Measurements from ENCODE around the gene N4BP2. TPM values are rescaled to one million over a fixed set of nuclear protein-coding genes. Genes with fewer than 3 reads are reported as not detected.

The N4BP2 gene
- polyA plus RNA-seq, 1 of the 3 experiments (the other 2 are of a cell fraction) = 1.2 TPM

DNA sequence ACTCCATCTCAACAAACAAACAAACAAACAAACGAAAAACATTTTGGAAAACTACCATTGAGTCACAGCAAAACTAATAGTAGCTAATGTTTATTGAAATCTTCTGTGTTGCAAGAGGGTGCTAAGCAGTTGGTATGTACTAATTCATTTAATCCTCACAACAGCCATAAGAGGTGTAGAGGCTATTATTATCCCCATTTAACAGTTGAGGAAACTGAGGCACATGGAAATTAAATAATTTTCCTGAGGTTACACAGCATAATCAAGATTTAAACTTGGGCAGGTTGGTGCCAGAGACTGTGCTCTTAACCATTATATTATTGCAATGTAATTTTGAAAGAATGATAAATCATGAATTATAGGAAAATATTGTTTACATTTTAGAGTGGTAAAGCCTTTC lies 122.7 kb downstream of the N4BP2 start:
- Histone ChIP-seq H3K9ac (no peak overlapping the region), H3K36me3 (replicated peaks in 1 of 2; ENCODE audit: control insufficient read depth in 1 of 2, insufficient read depth in 2 of 2, low read length in 1 of 2) (no peaks in the 10 kb centered on the region), H2AFZ (ENCODE audit: low read depth) (no peak overlapping the region), H3K9me2 (no peaks in the 10 kb centered on the region), H4K20me1 (ENCODE audit: insufficient read depth) (no peaks in the 10 kb centered on the region), H3K9me3 (no peaks in the 10 kb centered on the region), H3K4me2 (no peak overlapping the region), H3K79me2 (ENCODE audit: insufficient read depth) (no peaks in the 10 kb centered on the region), H3K27ac (ENCODE audit: low read depth in 2 of 2, low read length in 1 of 2) (no peak overlapping the region), H3K27me3 (ENCODE audit: insufficient read depth) (no peaks in the 10 kb centered on the region), H3K4me1 (ENCODE audit: control insufficient read depth in 1 of 2, insufficient read depth in 2 of 2, low read depth in 1 of 2, low read length in 1 of 2) (peaks cover 0 to 17% of the 10 kb centered on the region in 2 experiments; a peak in 2 of 4 replicates), H3K4me3 (ENCODE audit: low read depth in 2 of 2, low read length in 1 of 2) (no peak overlapping the region), H3F3A (replicated peaks; ENCODE audit: insufficient read depth) (no peaks in the 10 kb centered on the region)
- CTCF ChIA-PET = no interaction called here
- POLR2A ChIA-PET = no interaction called here
- 86% methylated on average over 1 of the region's 1 CpG for WGBS (ENCODE audit: low lambda C conversion rate)
- no peak for DNase-seq
- TF ChIP-seq SIN3A (IDR thresholded peaks at IDR 0.05; ENCODE audit: borderline replicate concordance, low read depth, low read length) (no peak), TAF1 (IDR thresholded peaks at IDR 0.05; ENCODE audit: borderline replicate concordance, low read depth, low read length) (no peak)

- TF ChIP-seq RXRA (IDR thresholded peaks at IDR 0.05; ENCODE audit: borderline replicate concordance, low read depth) (no peak), TCF12 (IDR thresholded peaks at IDR 0.05) (peak; percentile 83), TEAD4 (IDR thresholded peaks at IDR 0.05; ENCODE audit: borderline replicate concordance, insufficient read depth) (peak; percentile 18; the same call in 1 of the 2 replicates), RFX5 (IDR thresholded peaks at IDR 0.05; ENCODE audit: low read length) (no peak), EP300 (IDR thresholded peaks at IDR 0.05; ENCODE audit: borderline replicate concordance in 1 of 2, low read depth in 1 of 2, low read length in 1 of 2) (peak in 1 of 2 experiments; percentile 58; a peak in 1 of 4 replicates), JUND (IDR thresholded peaks at IDR 0.05) (peak; percentile 33; the same call in 1 of the 2 replicates), PBX3 (IDR thresholded peaks at IDR 0.05) (peak; percentile 76), NFIC (IDR thresholded peaks at IDR 0.05; ENCODE audit: borderline replicate concordance) (peak; percentile 33; the same call in 1 of the 2 replicates), GABPA (IDR thresholded peaks at IDR 0.05; ENCODE audit: low read depth) (no peak), RAD21 (IDR thresholded peaks at IDR 0.05; ENCODE audit: low read length) (no peak), MEF2A (IDR thresholded peaks at IDR 0.05; ENCODE audit: borderline replicate concordance, low read depth) (0 out of 2 replicates have a peak, but pooled peaks have one; percentile 16)
- Histone ChIP-seq H3K9ac (no peak overlapping the region), H3K79me2 (ENCODE audit: insufficient read depth) (no peaks in the 10 kb centered on the region), H3K4me3 (ENCODE audit: low read depth in 2 of 2, low read length in 1 of 2) (no peak overlapping the region), H2AFZ (ENCODE audit: low read depth) (no peak overlapping the region), H4K20me1 (ENCODE audit: insufficient read depth) (no peaks in the 10 kb centered on the region), H3K4me2 (no peak overlapping the region), H3K27ac (ENCODE audit: low read depth in 2 of 2, low read length in 1 of 2) (peak overlapping the region in 1 of 2 experiments; percentile 22; a peak in 2 of 4 replicates), H3K4me1 (ENCODE audit: control insufficient read depth in 1 of 2, insufficient read depth in 2 of 2, low read depth in 1 of 2, low read length in 1 of 2) (peaks cover 0 to 20% of the 10 kb centered on the region in 2 experiments; a peak in 2 of 4 replicates), H3K9me2 (no peaks in the 10 kb centered on the region), H3K9me3 (no peaks in the 10 kb centered on the region), H3K36me3 (replicated peaks in 1 of 2; ENCODE audit: control insufficient read depth in 1 of 2, insufficient read depth in 2 of 2, low read length in 1 of 2) (no peaks in the 10 kb centered on the region), H3K27me3 (ENCODE audit: insufficient read depth) (no peaks in the 10 kb centered on the region), H3F3A (replicated peaks; ENCODE audit: insufficient read depth) (no peaks in the 10 kb centered on the region)
- CTCF ChIA-PET = interaction anchor here (0.9 kb wide), 1 partner anchor 129 kb away, joined by 3 read pairs; no protein-coding TSS in a partner anchor
- 6% methylated on average over 1 of the region's 1 CpG for WGBS (ENCODE audit: low lambda C conversion rate)
- POLR2A ChIA-PET = no interaction called here
- peak; percentile 31 for DNase-seq
Observed at GRCh38 chr4:40180356-40180755, 123.7 kb downstream of the N4BP2 start.

Data from SK-N-SH (cell line).